DMS153 (cell line): ENCODE results near the gene SMCO4.
A peak's percentile ranks its signal among the peaks of the same experiment; 100 is the strongest.
"Not testable (repeated sequence)": the region's sequence is repeated elsewhere in the genome, so short reads cannot be mapped to it uniquely, and the experiment has no call there.

Experiments used
- DNase-seq: peaks from one replicate; lab custom pipeline; 2025; lab: John Stamatoyannopoulos, UW

SMCO4 gene

DNA sequence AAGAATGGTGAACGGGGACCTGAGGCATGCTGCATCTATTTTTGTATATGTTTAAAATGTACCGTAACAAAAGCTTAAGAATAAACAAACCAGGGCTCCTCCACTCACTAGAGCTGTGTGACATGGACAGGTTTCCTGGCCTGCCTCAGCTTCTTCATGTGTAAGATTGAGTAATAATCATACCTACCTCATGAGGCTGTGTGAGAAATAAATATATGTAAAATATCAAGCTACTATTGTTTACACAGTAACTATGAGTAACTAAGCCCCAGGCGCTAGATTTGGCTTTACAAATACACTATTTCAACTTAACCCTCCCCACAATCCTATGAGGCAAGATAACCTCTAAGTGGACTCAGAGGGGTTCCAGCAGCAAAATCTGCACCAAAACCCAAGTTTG lies 66.4 kb downstream of the SMCO4 start:
- DNase-seq, result no peak

DNA sequence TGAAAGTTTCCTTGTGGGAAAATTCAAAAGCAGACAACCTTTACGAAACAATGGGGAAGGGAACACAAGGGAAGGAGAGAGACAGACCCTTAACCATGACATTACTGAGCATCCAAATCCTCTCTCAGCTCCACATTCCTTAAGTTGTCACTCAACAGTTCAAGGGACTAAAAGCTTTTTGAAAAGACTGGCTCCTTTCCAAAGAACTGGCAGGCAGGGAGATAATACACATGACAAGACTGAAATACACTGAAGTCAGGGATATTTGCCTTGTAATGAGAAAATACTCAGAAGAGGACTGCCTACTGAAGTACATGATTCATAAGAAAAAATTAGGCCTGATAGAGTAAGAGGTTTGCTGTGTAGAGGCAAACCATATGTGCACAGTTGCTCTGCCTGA lies 69.1 kb downstream of the SMCO4 start:
- DNase-seq, result no peak

DNA sequence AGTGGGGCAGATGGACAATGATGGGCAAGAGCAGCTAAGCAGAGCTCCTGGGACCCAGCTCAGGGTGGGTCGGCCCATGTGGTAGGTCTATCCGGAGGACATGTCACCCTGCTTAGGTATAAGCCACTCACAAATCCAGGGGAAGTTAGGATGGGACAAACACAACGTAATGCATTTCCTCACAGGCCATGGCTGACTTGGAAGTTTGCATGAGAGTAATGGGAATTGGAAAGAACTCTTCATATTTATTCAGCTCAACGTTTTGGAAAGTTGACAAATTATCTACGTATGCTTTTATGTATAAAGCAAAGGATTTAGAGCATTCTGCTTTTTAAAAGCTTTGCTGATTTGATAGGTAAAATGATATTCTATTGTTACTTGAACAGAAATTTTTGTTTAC lies 74.9 kb downstream of the SMCO4 start:
- DNase-seq, result no peak

DNA sequence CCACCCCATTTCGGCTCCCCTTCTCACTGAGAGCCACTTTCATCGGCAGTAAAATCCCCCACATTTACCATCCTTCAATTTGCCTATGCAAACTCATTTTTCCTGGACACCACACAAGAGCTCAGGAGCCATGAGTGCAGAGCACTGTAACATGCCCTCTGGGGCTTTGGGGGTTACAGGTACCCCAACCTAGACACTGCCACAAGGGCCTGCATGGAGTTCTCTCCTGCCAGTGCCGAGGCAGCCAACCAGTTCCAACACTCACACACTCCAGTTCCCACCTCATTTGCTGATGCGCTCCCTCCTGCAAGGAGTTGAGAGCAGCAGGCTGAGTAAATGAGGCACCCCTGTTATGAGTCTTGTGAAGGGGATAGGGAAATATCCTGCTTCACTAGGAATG lies 76.1 kb downstream of the SMCO4 start:
- no peak for DNase-seq

DNA sequence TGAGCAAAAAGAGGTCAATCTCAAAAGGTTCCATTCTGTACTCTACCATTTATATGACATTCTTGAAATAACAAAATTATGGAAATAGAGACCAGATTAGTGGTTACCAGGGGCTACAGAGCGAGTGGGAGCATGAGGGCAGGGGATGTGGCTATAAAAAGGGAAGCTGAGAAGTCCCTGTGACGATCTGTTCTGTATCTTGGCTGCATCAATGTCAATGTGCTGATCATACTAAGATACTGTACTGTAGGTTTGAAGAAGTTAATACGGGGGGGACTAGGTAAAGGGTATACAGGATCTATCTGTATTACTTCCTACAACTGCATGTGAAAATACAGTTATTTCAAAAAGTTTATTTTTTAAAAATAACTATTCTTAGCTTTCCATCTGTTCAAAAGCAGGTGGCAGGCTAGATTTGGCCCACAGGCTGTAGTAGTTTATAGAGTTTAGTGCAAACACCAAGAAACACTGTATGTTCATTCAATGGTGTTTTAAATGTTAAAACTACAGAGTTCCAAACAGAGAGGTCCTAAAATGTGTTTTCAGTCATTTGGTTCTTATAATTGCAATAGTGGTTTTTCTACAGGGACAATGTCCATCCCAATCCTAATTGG lies 78.2 kb downstream of the SMCO4 start:
- DNase-seq, result no peak

DNA sequence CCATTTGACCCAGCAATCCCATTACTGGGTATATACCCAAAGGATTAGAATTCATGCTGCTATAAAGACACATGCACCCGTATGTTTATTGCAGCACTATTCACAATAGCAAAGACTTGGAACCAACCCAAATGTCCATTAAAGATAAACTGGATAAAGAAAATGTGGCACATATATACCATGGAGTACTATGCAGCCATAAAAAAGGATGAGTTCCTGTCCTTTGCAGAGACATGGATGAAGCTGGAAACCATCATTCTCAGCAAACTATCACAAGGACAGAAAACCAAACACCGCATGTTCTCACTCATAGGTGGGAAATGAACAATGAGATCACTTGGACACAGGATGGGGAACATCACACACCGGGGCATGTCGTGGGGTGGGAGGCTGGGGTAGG lies 79.5 kb downstream of the SMCO4 start:
- DNase-seq, result not testable (repeated sequence)

DNA sequence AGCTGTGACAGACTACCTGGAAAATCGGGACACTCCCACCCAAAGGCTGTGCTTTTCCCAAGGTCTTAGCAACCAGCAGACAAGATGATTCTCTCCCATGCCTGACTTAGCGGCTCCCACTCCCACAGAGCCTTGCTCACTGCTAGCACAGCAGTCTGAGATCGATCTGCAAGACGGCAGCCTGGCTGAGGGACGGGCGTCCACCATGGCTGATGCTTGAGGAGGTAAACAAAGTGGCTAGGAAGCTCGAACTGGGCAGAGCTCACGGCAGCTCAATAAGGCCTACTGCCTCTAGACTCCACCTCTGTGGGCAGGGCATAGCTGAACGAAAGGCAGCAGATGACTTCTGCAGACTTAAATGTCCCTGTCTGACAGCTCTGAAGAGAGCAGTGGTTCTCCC lies 84.9 kb downstream of the SMCO4 start:
- DNase-seq, result no peak

DNA sequence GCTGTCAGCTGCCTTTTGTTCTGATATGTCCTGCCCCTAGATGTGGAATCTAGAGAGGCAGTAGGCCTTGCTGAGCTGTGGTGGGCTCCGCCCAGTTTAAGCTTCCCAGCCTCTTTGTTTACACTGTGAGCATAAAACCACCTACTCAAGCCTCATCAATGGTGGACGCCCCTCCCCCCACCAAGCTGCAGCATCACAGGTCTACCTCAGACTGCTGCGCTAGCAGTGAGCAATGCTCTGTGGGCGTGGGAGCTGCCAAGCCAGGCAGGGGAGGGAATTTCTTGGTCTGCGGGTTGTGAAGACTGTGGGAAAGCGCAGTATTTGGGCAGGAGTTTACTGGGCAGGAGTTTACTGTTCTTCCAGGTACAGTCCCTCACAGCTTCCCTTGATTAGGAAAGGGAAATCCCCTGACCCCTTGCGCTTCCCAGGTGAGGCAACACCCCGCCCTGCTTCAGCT lies 98.5 kb downstream of the SMCO4 start:
- peak; percentile 86 for DNase-seq

DNA sequence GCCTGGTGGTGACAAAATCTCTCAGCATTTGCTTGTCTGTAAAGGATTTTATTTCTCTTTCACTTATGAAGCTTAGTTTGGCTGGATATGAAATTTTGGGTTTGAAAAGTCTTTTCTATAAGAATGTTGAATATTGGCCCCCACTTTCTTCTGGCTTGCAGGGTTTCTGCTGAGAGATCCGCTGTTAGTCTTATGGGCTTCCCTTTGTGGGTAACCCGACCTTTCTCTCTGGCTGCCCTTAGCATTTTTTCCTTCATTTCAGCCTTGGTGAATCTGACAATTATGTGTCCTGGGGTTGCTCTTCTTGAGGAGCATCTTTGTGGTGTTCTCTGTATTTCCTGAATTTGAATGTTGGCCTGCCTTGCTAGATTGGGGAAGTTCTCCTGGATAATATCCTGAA lies 100.0 kb downstream of the SMCO4 start:
- not testable (repeated sequence) for DNase-seq

DNA sequence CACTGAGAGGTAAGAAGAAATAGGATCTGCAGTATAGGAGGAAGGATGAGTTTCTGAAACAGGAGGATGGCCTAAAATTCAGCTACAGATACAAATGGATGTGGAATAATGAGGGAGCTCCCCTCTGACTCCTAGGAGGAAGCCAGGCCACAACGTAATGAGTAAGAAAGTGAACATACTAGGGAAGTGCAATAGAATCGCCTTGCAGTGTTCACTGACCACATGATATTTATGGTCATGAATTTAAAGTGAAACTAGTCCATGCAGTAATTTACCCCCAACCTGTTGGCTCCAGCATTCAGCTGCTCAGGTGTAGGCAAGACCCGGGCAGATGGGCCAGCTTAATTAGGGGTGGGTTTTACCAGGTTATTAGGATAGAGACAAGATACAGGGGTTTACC lies 110.9 kb downstream of the SMCO4 start:
- no peak for DNase-seq
